GM20000 (cell line): ENCODE results near the gene ADPRM.
"Not testable (repeated sequence)": the region's sequence is repeated elsewhere in the genome, so short reads cannot be mapped to it uniquely, and the experiment has no call there.

Experiments used
- DNase-seq: peaks from one replicate; pipeline ENCODE4 v3.0.0; 2012; ENCODE audit warnings: low spot score
- CTCF ChIP-seq: IDR thresholded peaks from 2 replicates; pipeline ENCODE4 v1.5.1; 2012; ENCODE audit warnings: mild to moderate bottlenecking, control low read depth; ENCODE audit errors: extremely low read depth, missing control alignments

Gene ADPRM

GRCh38 chr17:10726196-10726595, 28.8 kb downstream of the ADPRM start:
- no peak for TF ChIP-seq CTCF
- no peak for DNase-seq

- DNase-seq, result no peak
- TF ChIP-seq CTCF, result no peak
Measured at GRCh38 chr17:10727192-10727591, 29.8 kb downstream of the ADPRM start.

- no peak for TF ChIP-seq CTCF
- DNase-seq, result no peak
Measured at GRCh38 chr17:10728331-10728892, 31.0 kb downstream of the ADPRM start.

GRCh38 chr17:10729334-10730193, 32.2 kb downstream of the ADPRM start, which contains the start of gene TMEM220:
Gene TMEM220, minus strand, starts transcription at chr17:10730023. Its CDS starts 172 bp downstream, at chr17:10729851.
- DNase-seq, result peak; percentile 75
- TF ChIP-seq CTCF, result no peak

GRCh38 chr17:10730247-10730646, 32.9 kb downstream of the ADPRM start:
- DNase-seq, result not testable (repeated sequence)

GRCh38 chr17:10731408-10731879, 34.0 kb downstream of the ADPRM start:
- no peak for DNase-seq
- TF ChIP-seq CTCF, result no peak

GRCh38 chr17:10732121-10732520, 34.7 kb downstream of the ADPRM start:
- not testable (repeated sequence) for DNase-seq

- no peak for DNase-seq
- no peak for TF ChIP-seq CTCF
Measured at GRCh38 chr17:10733666-10734065, 36.3 kb downstream of the ADPRM start.
